Mesothelial cell of epicardium (in vitro differentiated cells): ENCODE data around the gene KLHL20. TPM values are rescaled to one million over a fixed set of nuclear protein-coding genes. Genes with fewer than 3 reads are reported as not detected.

Experiments
- DNase-seq, 2 experiments: peaks; one replicate each; pipeline ENCODE4 v3.0.0; 2021; ENCODE audit warnings: low spot score in 2 of 2; ENCODE audit not compliant: unreplicated experiment in 2 of 2
- H3K27ac Mint-ChIP-seq: 2 replicates; pipeline ENCODE4 v1.8.0; 2021; ENCODE audit warnings: mixed read lengths
- H3K27me3 Mint-ChIP-seq: 2 replicates; pipeline ENCODE4 v1.8.0; 2021; ENCODE audit warnings: low read depth, mixed read lengths
- H3K36me3 Mint-ChIP-seq: 2 replicates; pipeline ENCODE4 v1.8.0; 2021; ENCODE audit warnings: mixed read lengths
- H3K4me1 Mint-ChIP-seq: 2 replicates; pipeline ENCODE4 v1.8.0; 2021; ENCODE audit warnings: mixed read lengths
- H3K4me3 Mint-ChIP-seq: 2 replicates; pipeline ENCODE4 v1.8.0; 2021; ENCODE audit warnings: mild to moderate bottlenecking, moderate library complexity, mixed read lengths
- H3K9me3 Mint-ChIP-seq: 2 replicates; pipeline ENCODE4 v1.8.0; 2021; ENCODE audit warnings: mixed read lengths
- total RNA-seq: library from RNA; stranded (reverse); gene quantifications from 3 replicates; pipeline ENCODE4 v1.2.1, GENCODE V29; 2021
- TF ChIP-seq, protein P1 (sequence below): fragments of 200-600 bp; sonication (generic); IDR thresholded peaks from one replicate; pipeline ENCODE4 v1.5.0; 2021; ENCODE audit warnings: antibody characterized with exemption; ENCODE audit not compliant: unreplicated experiment

KLHL20 gene
- total RNA-seq, 1 donor from 2014 or later: 26.3 TPM

DNA sequence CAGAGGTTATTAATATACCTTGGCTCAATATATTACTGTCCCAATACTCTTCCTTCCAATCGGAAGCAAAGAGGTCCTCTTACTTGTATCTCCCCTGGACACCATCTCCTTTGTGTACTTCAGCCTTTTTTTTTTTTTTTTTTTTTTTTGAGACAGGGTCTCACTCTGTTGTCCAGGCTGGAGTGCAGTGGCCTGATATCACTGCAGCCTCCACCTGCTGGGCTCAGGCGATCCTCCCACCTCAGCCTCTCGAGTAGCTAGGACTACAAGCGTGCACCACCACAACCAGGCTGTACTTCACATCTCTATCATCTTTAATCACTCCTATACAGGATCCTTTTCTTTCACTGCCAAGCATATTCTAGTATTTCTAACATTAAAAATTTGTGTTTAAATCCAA lies 106.9 kb downstream of the KLHL20 start:
- Mint-ChIP-seq H3K4me1 (peaks cover 21% of the 10 kb centered on the region), H3K27ac (no peak overlapping the region), H3K36me3 (peaks cover 13% of the 10 kb centered on the region), H3K4me3 (no peak overlapping the region), H3K9me3 (peaks cover 4% of the 10 kb centered on the region), H3K27me3 (no peaks in the 10 kb centered on the region)
- TF ChIP-seq, protein P1, sequence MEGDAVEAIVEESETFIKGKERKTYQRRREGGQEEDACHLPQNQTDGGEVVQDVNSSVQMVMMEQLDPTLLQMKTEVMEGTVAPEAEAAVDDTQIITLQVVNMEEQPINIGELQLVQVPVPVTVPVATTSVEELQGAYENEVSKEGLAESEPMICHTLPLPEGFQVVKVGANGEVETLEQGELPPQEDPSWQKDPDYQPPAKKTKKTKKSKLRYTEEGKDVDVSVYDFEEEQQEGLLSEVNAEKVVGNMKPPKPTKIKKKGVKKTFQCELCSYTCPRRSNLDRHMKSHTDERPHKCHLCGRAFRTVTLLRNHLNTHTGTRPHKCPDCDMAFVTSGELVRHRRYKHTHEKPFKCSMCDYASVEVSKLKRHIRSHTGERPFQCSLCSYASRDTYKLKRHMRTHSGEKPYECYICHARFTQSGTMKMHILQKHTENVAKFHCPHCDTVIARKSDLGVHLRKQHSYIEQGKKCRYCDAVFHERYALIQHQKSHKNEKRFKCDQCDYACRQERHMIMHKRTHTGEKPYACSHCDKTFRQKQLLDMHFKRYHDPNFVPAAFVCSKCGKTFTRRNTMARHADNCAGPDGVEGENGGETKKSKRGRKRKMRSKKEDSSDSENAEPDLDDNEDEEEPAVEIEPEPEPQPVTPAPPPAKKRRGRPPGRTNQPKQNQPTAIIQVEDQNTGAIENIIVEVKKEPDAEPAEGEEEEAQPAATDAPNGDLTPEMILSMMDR: no peak
- DNase-seq: no peak

DNA sequence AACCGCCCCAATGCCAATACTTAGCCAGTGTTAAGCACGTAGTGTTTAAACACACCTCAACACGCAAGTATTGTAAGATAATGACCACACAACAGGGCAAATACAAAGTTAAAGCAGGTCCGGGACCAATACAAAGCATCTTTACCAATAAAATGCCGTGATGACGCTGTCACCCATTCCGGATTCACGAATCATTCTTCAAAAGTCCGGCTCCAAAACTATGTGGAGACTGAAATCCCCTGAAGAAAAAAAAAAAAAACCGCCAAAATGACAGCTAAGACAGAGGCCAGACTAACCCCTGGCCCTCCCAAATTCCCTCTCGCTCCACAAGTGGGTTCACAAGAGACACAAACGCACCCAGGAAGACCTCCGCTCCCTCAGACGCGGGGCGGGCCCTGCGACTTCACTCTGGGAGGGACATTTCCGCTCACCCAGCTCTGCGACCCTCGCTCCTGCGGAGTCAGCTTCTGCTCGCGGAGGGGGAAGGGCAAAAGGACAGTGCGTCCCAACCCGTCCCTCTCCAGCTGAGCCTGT lies 109.1 kb downstream of the KLHL20 start:
- peak overlapping the region; percentile 87 for H3K4me3 Mint-ChIP-seq
- H3K9me3 Mint-ChIP-seq: no peaks in the 10 kb centered on the region
- peaks cover 3% of the 10 kb centered on the region for H3K36me3 Mint-ChIP-seq
- TF ChIP-seq, protein P1: no peak
- DNase-seq: no peak
- H3K27ac Mint-ChIP-seq: peak overlapping the region; percentile 99
- H3K4me1 Mint-ChIP-seq: peaks cover 28% of the 10 kb centered on the region
- no peaks in the 10 kb centered on the region for H3K27me3 Mint-ChIP-seq

DNA sequence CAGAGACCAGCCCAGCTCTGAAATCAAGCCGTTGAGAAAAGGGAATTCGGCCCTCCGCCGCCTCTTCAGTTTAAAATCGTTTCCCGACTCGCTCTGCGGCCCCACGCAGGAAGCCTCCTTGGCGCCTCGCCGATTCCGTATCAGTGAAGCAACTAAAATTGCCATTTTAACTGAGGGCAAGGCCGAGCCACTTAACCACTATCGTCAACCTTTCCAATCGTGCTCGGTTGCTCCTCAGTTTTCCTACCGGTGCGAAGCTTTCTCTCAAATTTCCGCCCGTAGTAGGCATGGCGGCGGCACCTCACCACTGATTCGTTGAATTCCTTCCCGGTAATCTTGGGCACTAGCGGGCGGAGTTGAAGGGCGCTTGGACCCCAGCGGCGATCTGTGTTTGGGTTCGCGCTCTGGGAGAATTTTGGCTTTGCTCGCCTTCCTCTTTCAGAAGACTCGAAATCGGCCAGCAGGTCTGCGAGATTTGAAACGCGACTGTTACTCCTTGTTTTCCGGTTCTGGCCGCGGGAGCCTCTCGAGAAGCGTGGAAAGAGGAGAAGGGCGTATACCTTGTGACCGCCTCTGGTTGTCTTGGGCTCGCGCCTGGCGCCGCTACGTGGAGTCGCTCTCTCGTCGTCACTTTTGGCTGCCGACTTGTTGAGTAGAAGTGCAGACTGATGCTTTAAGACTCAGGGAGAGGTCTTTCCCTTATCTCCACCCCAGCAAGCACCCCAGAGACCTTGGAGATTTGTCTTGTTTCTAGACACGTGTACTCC lies 109.7 kb downstream of the KLHL20 start, which contains the start of the genes CENPL and DARS2:
Gene CENPL, minus strand, starts transcription at position 569 of the 767 bp plus-strand sequence. CDS start 13,584 bp downstream, outside the sequence.
Gene DARS2, plus strand, starts transcription at position 359 of the 767 bp plus-strand sequence. CDS start 557 bp downstream, outside the sequence.
- Mint-ChIP-seq H3K9me3 (no peaks in the 10 kb centered on the region), H3K27ac (peak within 1 kb of the TSS; percentile 99), H3K27me3 (no peaks in the 10 kb centered on the region), H3K4me3 (peak within 1 kb of the TSS; percentile 87), H3K4me1 (peaks cover 28% of the 10 kb centered on the region), H3K36me3 (peaks cover 5% of the 10 kb centered on the region)
- peak; percentile 76 to 89 for DNase-seq
- TF ChIP-seq, protein P1: no peak

DNA sequence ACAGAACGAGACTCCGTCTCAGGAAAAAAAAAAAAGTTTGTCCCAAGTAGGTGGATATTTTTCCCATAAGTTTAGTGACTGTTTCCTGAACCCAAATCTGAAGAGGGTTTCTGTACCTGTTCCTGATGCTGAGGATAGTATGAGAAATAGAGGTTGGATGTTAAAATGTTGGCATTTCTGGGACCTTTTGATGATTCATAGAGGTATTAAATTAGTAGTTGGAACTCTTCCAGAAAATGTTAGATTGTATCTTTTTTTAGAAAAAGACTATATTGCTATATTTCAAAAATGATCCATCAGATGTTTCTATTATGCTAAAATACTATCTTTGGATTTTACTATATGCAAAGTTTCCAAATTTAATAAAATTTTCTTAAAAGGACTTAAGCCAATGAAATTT lies 112.8 kb downstream of the KLHL20 start:
- DNase-seq: no peak
- Mint-ChIP-seq H3K27me3 (no peaks in the 10 kb centered on the region), H3K4me3 (no peak overlapping the region), H3K36me3 (peaks cover 13% of the 10 kb centered on the region), H3K27ac (no peak overlapping the region), H3K9me3 (no peaks in the 10 kb centered on the region), H3K4me1 (peaks cover 22% of the 10 kb centered on the region)
- TF ChIP-seq, protein P1: no peak

DNA sequence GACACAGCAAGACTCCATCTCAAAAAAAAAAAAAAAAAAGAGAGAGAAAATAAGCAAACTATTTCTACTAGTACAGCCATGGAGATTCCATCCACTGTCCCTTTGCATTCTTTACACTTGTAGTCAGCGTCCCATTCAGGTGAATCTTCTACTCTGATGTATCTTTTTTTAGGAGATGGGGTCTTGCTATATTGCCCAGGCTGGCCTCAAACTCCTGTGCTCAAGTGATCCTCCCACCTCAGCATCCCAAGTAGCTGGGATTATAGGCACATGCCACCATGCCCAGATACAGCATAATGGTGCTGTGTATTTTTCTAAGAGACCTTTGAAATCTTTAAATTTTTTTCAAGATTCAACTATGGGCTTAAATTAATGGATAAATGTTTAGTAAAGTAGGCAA lies 118.0 kb downstream of the KLHL20 start:
- Mint-ChIP-seq H3K9me3 (no peaks in the 10 kb centered on the region), H3K27ac (no peak overlapping the region), H3K27me3 (no peaks in the 10 kb centered on the region), H3K36me3 (peaks cover 21% of the 10 kb centered on the region), H3K4me1 (peaks cover 3% of the 10 kb centered on the region), H3K4me3 (no peak overlapping the region)
- DNase-seq: no peak
- TF ChIP-seq, protein P1: no peak

Other genes starting within 250 kb of the KLHL20 start
- 194 to 211 TPM (median 211 TPM) in 3 replicates for gene PRDX6, start 237.6 kb upstream of the KLHL20 start, total RNA-seq
- 0.93 to 1.2 TPM (median 1.00 TPM) in 3 replicates for gene SLC9C2, start 111.9 kb upstream of the KLHL20 start, total RNA-seq
- not detected in 3 replicates for gene TEX50, start 79.6 kb upstream of the KLHL20 start, total RNA-seq
- 0.38 to 0.60 TPM (median 0.49 TPM) in 3 replicates for gene ANKRD45, start 45.1 kb upstream of the KLHL20 start, total RNA-seq
- 14.5 to 15.1 TPM (median 14.6 TPM) in 3 replicates for gene DARS2, start 109.7 kb downstream of the KLHL20 start, total RNA-seq
- 10.1 to 12.0 TPM (median 10.7 TPM) in 3 replicates for gene CENPL, start 109.9 kb downstream of the KLHL20 start, total RNA-seq
- gene GAS5, start 153.0 kb downstream of the KLHL20 start, total RNA-seq: 631 to 658 TPM (median 655 TPM) in 3 replicates
- gene ZBTB37, start 153.4 kb downstream of the KLHL20 start, total RNA-seq: 16.9 to 19.3 TPM (median 17.9 TPM) in 3 replicates
- 0.22 to 0.27 TPM (median 0.23 TPM) in 3 replicates for gene SERPINC1, start 202.3 kb downstream of the KLHL20 start, total RNA-seq